ENCODE results near the gene TRO. TPM values are rescaled to one million over a fixed set of nuclear protein-coding genes. Genes with fewer than 3 reads are reported as not detected.

Gene TRO
- total RNA-seq, 1 donor from 2014 or later: 83.9 TPM

GRCh38 chrX:54961750-54962149, 41.1 kb downstream of the TRO start:
- no peak overlapping the region for H3K4me2 ChIP-seq (ENCODE audit: low read length)
- H3K9ac ChIP-seq (ENCODE audit: low read length): no peak overlapping the region
- H3K9me3 Mint-ChIP-seq (ENCODE audit: unreplicated experiment): no peaks in the 10 kb centered on the region
- no peak for TF ChIP-seq CTCF (IDR thresholded peaks at IDR 0.05; ENCODE audit: insufficient read depth, low read depth, low read length)
- no peak for TF ChIP-seq EZH2 (IDR thresholded peaks at IDR 0.05; ENCODE audit: insufficient read depth, low read length)
- H3K4me1 Mint-ChIP-seq (ENCODE audit: low read depth, unreplicated experiment): no peaks in the 10 kb centered on the region
- DNase-seq (ENCODE audit: low read depth) (no peak), FAIRE-seq (no peak)
- no peak overlapping the region for H3K27ac Mint-ChIP-seq (ENCODE audit: unreplicated experiment)
- no peaks in the 10 kb centered on the region for H3K4me1 ChIP-seq (ENCODE audit: insufficient read depth, low read length)
- H3K27me3 ChIP-seq (ENCODE audit: insufficient read depth, low read length): no peaks in the 10 kb centered on the region
- H3K79me2 ChIP-seq (ENCODE audit: insufficient read depth, low read length): no peaks in the 10 kb centered on the region
- H3K4me3 Mint-ChIP-seq (ENCODE audit: unreplicated experiment): no peak overlapping the region
- no peak overlapping the region for H3K4me3 ChIP-seq (ENCODE audit: insufficient read depth, low read depth, low read length)
- H3K36me3 Mint-ChIP-seq (ENCODE audit: low read depth, unreplicated experiment): peaks cover 2% of the 10 kb centered on the region
- H3K27ac ChIP-seq (ENCODE audit: low read depth, low read length): no peak overlapping the region
- H3K36me3 ChIP-seq (ENCODE audit: insufficient read depth, low read length): no peaks in the 10 kb centered on the region
- no peak overlapping the region for H2AFZ ChIP-seq (ENCODE audit: low read depth, low read length)
- H4K20me1 ChIP-seq (ENCODE audit: insufficient read depth, low read length): no peaks in the 10 kb centered on the region
- H3K27me3 Mint-ChIP-seq (ENCODE audit: low read depth, unreplicated experiment): peaks cover 2% of the 10 kb centered on the region
- no peaks in the 10 kb centered on the region for H3K9me3 ChIP-seq (ENCODE audit: insufficient read depth, low read depth, low read length)

- no peaks in the 10 kb centered on the region for H3K9me3 ChIP-seq (ENCODE audit: insufficient read depth, low read depth, low read length)
- FAIRE-seq (peak; percentile 82), DNase-seq (ENCODE audit: low read depth) (no peak)
- H3K27ac Mint-ChIP-seq (ENCODE audit: unreplicated experiment): no peak overlapping the region
- no peaks in the 10 kb centered on the region for H4K20me1 ChIP-seq (ENCODE audit: insufficient read depth, low read length)
- H3K27me3 ChIP-seq (ENCODE audit: insufficient read depth, low read length): no peaks in the 10 kb centered on the region
- no peak overlapping the region for H2AFZ ChIP-seq (ENCODE audit: low read depth, low read length)
- no peaks in the 10 kb centered on the region for H3K4me1 ChIP-seq (ENCODE audit: insufficient read depth, low read length)
- H3K4me3 Mint-ChIP-seq (ENCODE audit: unreplicated experiment): no peak overlapping the region
- no peak overlapping the region for H3K9ac ChIP-seq (ENCODE audit: low read length)
- no peak for TF ChIP-seq EZH2 (IDR thresholded peaks at IDR 0.05; ENCODE audit: insufficient read depth, low read length)
- no peak for TF ChIP-seq CTCF (IDR thresholded peaks at IDR 0.05; ENCODE audit: insufficient read depth, low read depth, low read length)
- no peak overlapping the region for H3K27ac ChIP-seq (ENCODE audit: low read depth, low read length)
- H3K79me2 ChIP-seq (ENCODE audit: insufficient read depth, low read length): no peaks in the 10 kb centered on the region
- no peaks in the 10 kb centered on the region for H3K36me3 ChIP-seq (ENCODE audit: insufficient read depth, low read length)
- H3K4me1 Mint-ChIP-seq (ENCODE audit: low read depth, unreplicated experiment): no peaks in the 10 kb centered on the region
- H3K36me3 Mint-ChIP-seq (ENCODE audit: low read depth, unreplicated experiment): peaks cover 2% of the 10 kb centered on the region
- H3K4me2 ChIP-seq (ENCODE audit: low read length): no peak overlapping the region
- no peak overlapping the region for H3K4me3 ChIP-seq (ENCODE audit: insufficient read depth, low read depth, low read length)
- H3K9me3 Mint-ChIP-seq (ENCODE audit: unreplicated experiment): no peaks in the 10 kb centered on the region
- H3K27me3 Mint-ChIP-seq (ENCODE audit: low read depth, unreplicated experiment): peaks cover 2% of the 10 kb centered on the region
Measured at GRCh38 chrX:54964766-54965497, 44.3 kb downstream of the TRO start.

- Mint-ChIP-seq H3K4me1 (ENCODE audit: low read depth, unreplicated experiment) (peaks cover 4% of the 10 kb centered on the region), H3K27ac (ENCODE audit: unreplicated experiment) (no peak overlapping the region), H3K9me3 (ENCODE audit: unreplicated experiment) (no peaks in the 10 kb centered on the region), H3K4me3 (ENCODE audit: unreplicated experiment) (no peak overlapping the region), H3K36me3 (ENCODE audit: low read depth, unreplicated experiment) (no peaks in the 10 kb centered on the region), H3K27me3 (ENCODE audit: low read depth, unreplicated experiment) (no peaks in the 10 kb centered on the region)
- Histone ChIP-seq H3K36me3 (ENCODE audit: insufficient read depth, low read length) (no peaks in the 10 kb centered on the region), H2AFZ (ENCODE audit: low read depth, low read length) (no peak overlapping the region), H4K20me1 (ENCODE audit: insufficient read depth, low read length) (no peaks in the 10 kb centered on the region), H3K4me3 (ENCODE audit: insufficient read depth, low read depth, low read length) (no peak overlapping the region), H3K4me1 (ENCODE audit: insufficient read depth, low read length) (no peaks in the 10 kb centered on the region), H3K4me2 (ENCODE audit: low read length) (no peak overlapping the region), H3K79me2 (ENCODE audit: insufficient read depth, low read length) (no peaks in the 10 kb centered on the region), H3K9ac (ENCODE audit: low read length) (no peak overlapping the region), H3K9me3 (ENCODE audit: insufficient read depth, low read depth, low read length) (no peaks in the 10 kb centered on the region), H3K27ac (ENCODE audit: low read depth, low read length) (no peak overlapping the region), H3K27me3 (ENCODE audit: insufficient read depth, low read length) (no peaks in the 10 kb centered on the region)
- DNase-seq (ENCODE audit: low read depth) (no peak), FAIRE-seq (no peak)
- TF ChIP-seq EZH2 (IDR thresholded peaks at IDR 0.05; ENCODE audit: insufficient read depth, low read length) (no peak), CTCF (IDR thresholded peaks at IDR 0.05; ENCODE audit: insufficient read depth, low read depth, low read length) (no peak)
Measured at GRCh38 chrX:54977387-54977786, 56.8 kb downstream of the TRO start.
